Measurements from ENCODE around the gene PRPF6. TPM values are rescaled to one million over a fixed set of nuclear protein-coding genes. Genes with fewer than 3 reads are reported as not detected.
"Not testable (repeated sequence)": the region's sequence is repeated elsewhere in the genome, so short reads cannot be mapped to it uniquely, and the experiment has no call there.

Gene PRPF6
- total RNA-seq, 2 experiments from 2014 or later, result 45.1 to 73.7 TPM

DNA sequence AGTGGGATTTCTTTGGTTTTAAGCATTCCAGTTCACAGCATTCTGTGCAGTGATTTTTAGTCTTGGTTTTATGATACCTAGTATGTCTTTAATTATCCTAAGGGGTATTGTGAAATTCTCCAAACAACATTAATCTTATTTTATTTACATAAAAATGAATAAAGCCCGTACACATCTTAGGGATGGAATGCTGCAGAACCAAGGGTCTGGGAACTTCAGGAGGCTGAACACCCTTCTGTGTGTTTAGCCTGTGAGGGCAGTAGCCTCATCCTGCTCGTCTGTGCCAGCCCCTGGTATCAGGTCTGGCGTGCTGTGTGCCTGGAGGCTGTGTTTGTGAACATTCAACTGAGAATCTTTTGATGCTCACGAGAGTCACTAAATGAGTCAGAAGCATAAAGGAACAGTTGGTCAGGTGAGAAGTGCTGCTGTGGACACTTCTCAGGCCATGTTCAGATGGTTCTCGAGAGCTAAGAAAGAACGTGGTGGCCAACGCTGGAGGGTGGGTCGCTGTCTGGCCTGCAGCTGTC, 29.8 kb downstream of the PRPF6 start:
- POLR2A ChIA-PET, result no interaction called here
- DNase-seq (ENCODE audit: low spot score), result no peak
- no TSS peak for BruUV-seq (replicated peaks)

DNA sequence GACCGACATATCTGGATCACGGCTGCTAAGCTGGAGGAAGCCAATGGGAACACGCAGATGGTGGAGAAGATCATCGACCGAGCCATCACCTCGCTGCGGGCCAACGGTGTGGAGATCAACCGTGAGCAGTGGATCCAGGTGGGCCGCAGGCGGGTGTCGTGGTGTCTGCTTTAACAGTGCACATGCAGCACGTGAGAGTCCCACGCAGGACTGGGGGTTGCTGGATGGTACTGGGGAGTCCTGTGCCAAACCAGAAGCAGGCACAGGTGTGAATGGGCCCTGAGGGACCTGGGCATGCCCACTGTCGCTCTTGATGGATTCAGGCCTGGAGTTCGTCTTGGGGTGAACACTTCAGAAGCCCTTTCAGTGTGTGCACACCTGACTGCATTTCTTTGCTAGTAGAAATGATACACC, 30.4 kb downstream of the PRPF6 start:
- no peak overlapping the region for H3K4me3 ChIP-seq (ENCODE audit: low read depth, low read length, poor library complexity, severe bottlenecking)
- H3K9me3 ChIP-seq (ENCODE audit: low read length), result peaks cover 13% of the 10 kb centered on the region; the same call in 1 of the 2 replicates
- no peaks in the 10 kb centered on the region for H3K9me2 ChIP-seq (ENCODE audit: insufficient read depth, low read length)
- no TSS peak for BruUV-seq (replicated peaks)
- no peak overlapping the region for H2AFZ ChIP-seq (ENCODE audit: low read length)
- H3K4me2 ChIP-seq (ENCODE audit: low read length), result no peak overlapping the region
- ChIA-PET CTCF (ENCODE audit: unreplicated experiment) (no interaction called here), POLR2A (no interaction called here)
- H3K4me1 ChIP-seq (ENCODE audit: insufficient read depth, low read length, poor library complexity, severe bottlenecking), result peaks cover 13% of the 10 kb centered on the region
- no peaks in the 10 kb centered on the region for H4K20me1 ChIP-seq (ENCODE audit: insufficient read depth, low read length)
- intact Hi-C loops (cut with micrococcal nuclease; ENCODE audit: unreplicated experiment), result no loop called here
- peaks cover 88% of the 10 kb centered on the region for H3K36me3 ChIP-seq (ENCODE audit: insufficient read depth, low read length)
- H3K27ac ChIP-seq (ENCODE audit: low read depth, low read length, poor library complexity, severe bottlenecking), result no peak overlapping the region
- no peak for DNase-seq (ENCODE audit: low spot score)
- TF ChIP-seq EZH2phosphoT487 (IDR thresholded peaks at IDR 0.05; ENCODE audit: borderline replicate concordance, low read depth, low read length), result no peak
- TF ChIP-seq, protein P1, sequence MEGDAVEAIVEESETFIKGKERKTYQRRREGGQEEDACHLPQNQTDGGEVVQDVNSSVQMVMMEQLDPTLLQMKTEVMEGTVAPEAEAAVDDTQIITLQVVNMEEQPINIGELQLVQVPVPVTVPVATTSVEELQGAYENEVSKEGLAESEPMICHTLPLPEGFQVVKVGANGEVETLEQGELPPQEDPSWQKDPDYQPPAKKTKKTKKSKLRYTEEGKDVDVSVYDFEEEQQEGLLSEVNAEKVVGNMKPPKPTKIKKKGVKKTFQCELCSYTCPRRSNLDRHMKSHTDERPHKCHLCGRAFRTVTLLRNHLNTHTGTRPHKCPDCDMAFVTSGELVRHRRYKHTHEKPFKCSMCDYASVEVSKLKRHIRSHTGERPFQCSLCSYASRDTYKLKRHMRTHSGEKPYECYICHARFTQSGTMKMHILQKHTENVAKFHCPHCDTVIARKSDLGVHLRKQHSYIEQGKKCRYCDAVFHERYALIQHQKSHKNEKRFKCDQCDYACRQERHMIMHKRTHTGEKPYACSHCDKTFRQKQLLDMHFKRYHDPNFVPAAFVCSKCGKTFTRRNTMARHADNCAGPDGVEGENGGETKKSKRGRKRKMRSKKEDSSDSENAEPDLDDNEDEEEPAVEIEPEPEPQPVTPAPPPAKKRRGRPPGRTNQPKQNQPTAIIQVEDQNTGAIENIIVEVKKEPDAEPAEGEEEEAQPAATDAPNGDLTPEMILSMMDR (conservative IDR thresholded peaks at IDR 0.05; ENCODE audit: low read length), result no peak
- H3K79me2 ChIP-seq (ENCODE audit: insufficient read depth, low read depth, low read length), result no peaks in the 10 kb centered on the region

More for the DNA sequence above, 29.8 kb downstream of the PRPF6 start:
- H2AFZ ChIP-seq (ENCODE audit: low read length), result no peak overlapping the region
- H4K20me1 ChIP-seq (ENCODE audit: insufficient read depth, low read length), result no peaks in the 10 kb centered on the region
- H3K79me2 ChIP-seq (ENCODE audit: insufficient read depth, low read depth, low read length), result no peaks in the 10 kb centered on the region
- intact Hi-C loops (cut with micrococcal nuclease; ENCODE audit: unreplicated experiment), result no loop called here
- no peak overlapping the region for H3K27ac ChIP-seq (ENCODE audit: low read depth, low read length, poor library complexity, severe bottlenecking)
- H3K4me1 ChIP-seq (ENCODE audit: insufficient read depth, low read length, poor library complexity, severe bottlenecking), result peaks cover 13% of the 10 kb centered on the region
- no peaks in the 10 kb centered on the region for H3K9me2 ChIP-seq (ENCODE audit: insufficient read depth, low read length)
- H3K4me2 ChIP-seq (ENCODE audit: low read length), result no peak overlapping the region
- CTCF ChIA-PET (ENCODE audit: unreplicated experiment), result no interaction called here
- H3K9me3 ChIP-seq (ENCODE audit: low read length), result peaks cover 13% of the 10 kb centered on the region; the same call in 1 of the 2 replicates
- H3K36me3 ChIP-seq (ENCODE audit: insufficient read depth, low read length), result peaks cover 88% of the 10 kb centered on the region
- TF ChIP-seq EZH2phosphoT487 (IDR thresholded peaks at IDR 0.05; ENCODE audit: borderline replicate concordance, low read depth, low read length), result no peak
- TF ChIP-seq, protein P1 (conservative IDR thresholded peaks at IDR 0.05; ENCODE audit: low read length), result no peak
- H3K4me3 ChIP-seq (ENCODE audit: low read depth, low read length, poor library complexity, severe bottlenecking), result no peak overlapping the region

DNA sequence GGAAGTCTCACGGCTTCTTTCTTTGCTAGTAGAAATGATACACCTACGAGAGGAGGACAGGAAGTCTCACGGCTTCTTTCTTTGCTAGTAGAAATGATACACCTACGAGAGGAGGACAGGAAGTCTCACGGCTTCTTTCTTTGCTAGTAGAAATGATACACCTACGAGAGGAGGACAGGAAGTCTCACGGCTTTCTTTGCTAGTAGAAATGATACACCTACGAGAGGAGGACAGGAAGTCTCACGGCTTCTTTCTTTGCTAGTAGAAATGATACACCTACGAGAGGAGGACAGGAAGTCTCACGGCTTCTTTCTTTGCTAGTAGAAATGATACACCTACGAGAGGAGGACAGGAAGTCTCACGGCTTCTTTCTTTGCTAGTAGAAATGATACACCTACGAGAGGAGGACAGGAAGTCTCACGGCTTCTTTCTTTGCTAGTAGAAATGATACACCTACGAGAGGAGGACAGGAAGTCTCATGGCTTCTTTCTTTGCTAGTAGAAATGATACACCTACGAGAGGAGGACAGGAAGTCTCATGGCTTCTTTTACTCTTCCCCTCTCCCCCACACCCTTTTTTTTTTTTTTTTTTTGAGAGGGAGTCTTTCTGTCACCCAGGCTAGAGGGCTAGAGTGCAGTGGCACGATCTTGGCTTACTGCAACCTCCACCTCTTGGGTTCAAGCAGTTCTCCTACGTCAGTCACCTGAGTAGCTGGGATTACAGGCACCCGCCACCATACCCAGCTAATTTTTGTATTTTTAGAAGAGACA, 31.6 kb downstream of the PRPF6 start:
- H3K9me2 ChIP-seq (ENCODE audit: insufficient read depth, low read length); H3K79me2 ChIP-seq (ENCODE audit: insufficient read depth, low read depth, low read length); H2AFZ ChIP-seq (ENCODE audit: low read length); intact Hi-C loops (cut with micrococcal nuclease; ENCODE audit: unreplicated experiment); CTCF ChIA-PET (ENCODE audit: unreplicated experiment); H4K20me1 ChIP-seq (ENCODE audit: insufficient read depth, low read length); POLR2A ChIA-PET; DNase-seq (ENCODE audit: low spot score): not testable (repeated sequence)
- Histone ChIP-seq H3K36me3 (ENCODE audit: insufficient read depth, low read length) (peaks cover 84% of the 10 kb centered on the region), H3K9me3 (ENCODE audit: low read length) (peaks cover 13% of the 10 kb centered on the region; the same call in 1 of the 2 replicates), H3K4me2 (ENCODE audit: low read length) (peak overlapping the region; percentile 41), H3K27ac (ENCODE audit: low read depth, low read length, poor library complexity, severe bottlenecking) (peak overlapping the region; percentile 68), H3K4me1 (ENCODE audit: insufficient read depth, low read length, poor library complexity, severe bottlenecking) (peaks cover 13% of the 10 kb centered on the region), H3K4me3 (ENCODE audit: low read depth, low read length, poor library complexity, severe bottlenecking) (peak overlapping the region; percentile 34)
- TSS peak; percentile 19 for BruUV-seq (replicated peaks)
